D721Med (cell line): ENCODE measurements around the gene MXI1.

Experiments used
- DNase-seq: peaks from one replicate; pipeline ENCODE4 v3.0.0; 2011; ENCODE audit warnings: low spot score; ENCODE audit not compliant: insufficient read length
- FAIRE-seq: peaks from 2 replicates; lab custom pipeline; 2011; peaks lifted over from hg19 to GRCh38; lab: Jason Lieb, UNC
- CTCF ChIP-seq: IDR thresholded peaks from 2 replicates; pipeline ENCODE4 v1.5.1; 2012; ENCODE audit warnings: mild to moderate bottlenecking, control low read depth; ENCODE audit not compliant: insufficient read depth; ENCODE audit errors: missing control alignments

The MXI1 gene

GRCh38 chr10:110163841-110164240 lies 43.6 kb upstream of the MXI1 start:
- FAIRE-seq = no peak
- DNase-seq = no peak
- TF ChIP-seq CTCF = no peak

- no peak for TF ChIP-seq CTCF
- FAIRE-seq (no peak), DNase-seq (no peak)
These were observed 42.2 kb upstream of the MXI1 start for GRCh38 chr10:110165239-110165638.

- DNase-seq (no peak), FAIRE-seq (no peak)
These were observed 40.3 kb upstream of the MXI1 start for GRCh38 chr10:110167149-110167548.

GRCh38 chr10:110168601-110169481 lies 38.6 kb upstream of the MXI1 start:
- DNase-seq (no peak), FAIRE-seq (no peak)
- TF ChIP-seq CTCF = no peak

More at GRCh38 chr10:110167149-110167548, 40.3 kb upstream of the MXI1 start:
- no peak for TF ChIP-seq CTCF

- no peak for DNase-seq
- FAIRE-seq = no peak
- TF ChIP-seq CTCF = no peak
These were observed 37.8 kb upstream of the MXI1 start for GRCh38 chr10:110169586-110169985.

- no peak for TF ChIP-seq CTCF
- FAIRE-seq (no peak), DNase-seq (no peak)
These were observed 37.0 kb upstream of the MXI1 start for GRCh38 chr10:110170142-110170971.
